GM18511 (cell line): Measurements from ENCODE around the gene LITAFD.
"Not testable (repeated sequence)": the region's sequence is repeated elsewhere in the genome, so short reads cannot be mapped to it uniquely, and the experiment has no call there.

ENCODE experiments used
- ATAC-seq: cut with Tn5 transposase; IDR thresholded peaks from one replicate; pipeline ENCODE4 v1.9.1; 2021; ENCODE audit warnings: mild to moderate bottlenecking, moderate library complexity; ENCODE audit not compliant: unreplicated experiment

Gene LITAFD

GRCh38 chr16:8893976-8894690, 12.0 kb downstream of the LITAFD start:
- ATAC-seq, result no peak

GRCh38 chr16:8894736-8895334, 12.7 kb downstream of the LITAFD start:
- ATAC-seq, result no peak

- no peak for ATAC-seq
Measured at GRCh38 chr16:8898660-8899318, 16.6 kb downstream of the LITAFD start.

- no peak for ATAC-seq
Measured at GRCh38 chr16:8899709-8900317, 17.7 kb downstream of the LITAFD start.

GRCh38 chr16:8900343-8900742, 18.2 kb downstream of the LITAFD start:
- ATAC-seq, result no peak

- ATAC-seq, result no peak
Measured at GRCh38 chr16:8901320-8901861, 19.2 kb downstream of the LITAFD start.

GRCh38 chr16:8903004-8903403, 20.9 kb downstream of the LITAFD start:
- no peak for ATAC-seq

- ATAC-seq, result no peak
Measured at GRCh38 chr16:8904018-8904430, 21.9 kb downstream of the LITAFD start.

- ATAC-seq, result no peak
Measured at GRCh38 chr16:8905168-8905762, 23.1 kb downstream of the LITAFD start.

GRCh38 chr16:8905795-8906591, 23.8 kb downstream of the LITAFD start:
- no peak for ATAC-seq

GRCh38 chr16:8907096-8907495, 24.9 kb downstream of the LITAFD start:
- no peak for ATAC-seq

- ATAC-seq, result no peak
Measured at GRCh38 chr16:8908810-8909468, 26.8 kb downstream of the LITAFD start.

- no peak for ATAC-seq
Measured at GRCh38 chr16:8910811-8911210, 28.7 kb downstream of the LITAFD start.

GRCh38 chr16:8912793-8913192, 30.6 kb downstream of the LITAFD start:
- no peak for ATAC-seq

GRCh38 chr16:8914098-8914497, 31.9 kb downstream of the LITAFD start:
- ATAC-seq, result no peak

- no peak for ATAC-seq
Measured at GRCh38 chr16:8915722-8916301, 33.7 kb downstream of the LITAFD start.

- ATAC-seq, result no peak
Measured at GRCh38 chr16:8916541-8917225, 34.5 kb downstream of the LITAFD start.

GRCh38 chr16:8917336-8917735, 35.2 kb downstream of the LITAFD start:
- ATAC-seq, result not testable (repeated sequence)
